NB4 (cell line): Measurements from ENCODE around the gene MMRN1.

Experiments
- CTCF ChIP-seq: IDR thresholded peaks from one replicate; pipeline ENCODE4 v1.5.1; 2012; ENCODE audit warnings: low read depth, low read length
- MAX ChIP-seq: IDR thresholded peaks from 2 replicates; pipeline ENCODE4 v1.6.1; 2011; ENCODE audit warnings: low read depth, low read length
- POLR2A ChIP-seq: IDR thresholded peaks from 2 replicates; pipeline ENCODE4 v1.6.1; 2011; ENCODE audit warnings: mild to moderate bottlenecking; ENCODE audit not compliant: insufficient read length; ENCODE audit errors: extremely low read depth

- TF ChIP-seq CTCF: no peak
- TF ChIP-seq POLR2A: no peak
- no peak for TF ChIP-seq MAX
Measured at GRCh38 chr4:89847571-89848325, 46.9 kb upstream of the MMRN1 start.
